Activated CD4-positive, alpha-beta T cell treated with anti-CD3 and anti-CD28 coated beads for 24 hours (primary cell): Measurements from ENCODE around the gene MROH8.
A peak's percentile ranks its signal among the peaks of the same experiment; 100 is the strongest.

Experiments
- DNase-seq, 2 donors: peaks; one replicate each; pipeline ENCODE4 v3.0.0-alpha.2; 2020; ENCODE audit warnings: low read depth in 2 of 2

Gene MROH8

DNA sequence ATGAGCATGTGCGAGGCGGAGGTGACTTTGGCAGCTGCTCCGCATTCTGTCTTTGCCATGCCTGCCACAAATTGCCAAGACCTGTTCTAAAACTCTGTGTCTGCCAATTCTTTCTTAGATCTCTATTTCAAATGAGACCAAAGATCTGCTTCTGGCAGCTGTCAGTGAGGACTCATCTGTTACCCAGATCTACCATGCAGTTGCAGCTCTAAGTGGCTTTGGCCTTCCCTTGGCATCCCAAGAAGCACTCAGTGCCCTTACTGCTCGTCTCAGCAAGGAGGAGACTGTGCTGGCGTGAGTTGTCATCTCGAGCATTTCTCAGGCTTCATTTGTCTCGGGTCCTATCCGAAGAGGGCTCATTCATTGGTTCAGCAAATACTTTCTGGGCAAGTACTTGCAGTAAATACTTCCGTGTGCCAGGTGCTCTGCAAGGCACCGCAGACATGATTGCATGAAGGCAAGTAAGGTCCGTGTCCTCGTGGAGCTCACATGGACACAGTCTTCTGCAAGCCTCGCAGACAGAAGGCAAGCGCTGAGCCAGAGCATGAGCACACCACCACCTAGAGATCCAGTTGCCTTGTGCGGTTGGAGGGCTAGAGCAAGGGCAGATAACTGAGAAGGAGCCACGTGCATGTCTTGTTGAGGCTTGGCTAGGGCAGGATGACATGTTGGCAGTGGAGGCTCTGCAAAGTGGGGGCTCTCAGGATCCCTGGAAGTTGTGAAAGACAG, 19.7 kb upstream of the MROH8 start:
- no peak for DNase-seq

DNA sequence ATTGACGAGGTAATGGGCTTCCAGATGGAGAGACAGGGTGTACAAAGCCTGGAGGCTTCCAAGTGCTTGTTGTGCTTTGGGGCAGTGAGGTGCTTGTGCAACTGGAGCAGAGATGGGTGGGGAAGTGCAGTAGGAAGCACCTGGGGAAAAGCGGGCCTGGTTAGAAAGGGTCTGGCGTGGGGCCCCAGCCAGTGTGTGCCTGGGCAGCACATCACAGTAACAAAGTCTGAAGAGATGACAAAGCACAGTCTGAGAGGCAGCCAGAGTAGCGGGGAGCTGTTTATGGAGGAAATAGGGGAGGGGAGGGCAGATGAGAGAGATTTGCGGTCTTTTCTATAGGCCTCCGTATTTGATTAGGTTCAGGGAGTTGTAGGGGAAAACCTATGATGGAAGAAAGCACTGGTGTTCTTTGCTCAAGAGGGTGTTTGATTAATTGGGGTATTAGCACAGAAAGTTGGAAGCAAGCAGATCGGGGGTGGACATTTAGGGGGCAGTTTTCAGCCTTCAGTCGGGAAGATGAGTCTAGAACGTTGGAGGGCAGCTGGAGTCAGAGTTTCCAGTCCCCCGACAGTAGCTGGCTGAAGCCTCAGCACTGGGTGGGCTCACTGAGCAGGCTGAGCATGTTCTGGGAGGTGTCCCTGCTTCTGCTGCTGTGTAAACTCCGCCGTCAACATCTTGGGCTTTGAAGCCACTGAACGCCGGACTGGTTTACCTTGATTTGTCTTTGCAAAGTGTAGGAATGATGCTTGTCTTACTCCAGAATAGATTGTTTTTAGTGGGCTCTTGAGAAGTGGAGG, 15.5 kb upstream of the MROH8 start:
- no peak for DNase-seq

DNA sequence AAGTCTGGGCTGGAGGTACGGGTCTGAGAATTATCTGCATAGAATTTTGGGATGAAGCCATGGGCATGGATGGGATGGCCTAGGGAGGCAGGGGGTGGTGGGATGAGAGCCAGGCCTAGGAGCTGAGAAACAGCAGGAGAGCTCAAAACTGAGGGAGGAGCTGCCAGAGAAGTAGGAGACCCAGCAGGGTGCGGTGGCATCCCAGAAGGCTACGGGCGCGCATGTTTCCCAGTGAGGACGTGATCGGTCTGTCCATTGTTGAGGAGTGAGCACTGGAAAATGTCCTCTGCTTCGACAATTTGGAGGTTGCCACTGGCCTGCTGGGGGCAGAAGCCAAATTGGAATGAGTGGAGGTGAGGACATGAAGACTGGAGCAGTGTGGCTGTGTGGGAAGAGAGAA, 14.5 kb upstream of the MROH8 start:
- no peak for DNase-seq

DNA sequence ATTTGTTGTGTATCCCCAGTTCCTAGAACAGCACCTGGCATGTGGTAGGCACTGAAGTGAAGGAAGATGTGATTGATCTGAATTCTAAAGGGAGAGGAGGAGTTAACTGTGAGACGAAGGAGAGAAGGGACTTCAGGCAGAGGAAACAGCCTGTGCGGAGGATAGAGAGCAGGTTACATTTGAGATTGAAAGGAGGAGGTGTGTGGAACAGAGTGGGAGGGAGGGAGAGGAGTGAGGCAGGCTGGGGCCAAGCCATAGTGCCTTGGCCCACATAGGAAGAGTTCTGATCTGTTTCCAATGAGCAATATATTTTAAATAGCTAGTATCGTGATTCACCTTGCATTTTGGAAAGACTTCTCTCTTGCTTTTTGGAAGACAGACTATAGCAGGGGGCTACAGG, 13.9 kb upstream of the MROH8 start:
- no peak for DNase-seq

DNA sequence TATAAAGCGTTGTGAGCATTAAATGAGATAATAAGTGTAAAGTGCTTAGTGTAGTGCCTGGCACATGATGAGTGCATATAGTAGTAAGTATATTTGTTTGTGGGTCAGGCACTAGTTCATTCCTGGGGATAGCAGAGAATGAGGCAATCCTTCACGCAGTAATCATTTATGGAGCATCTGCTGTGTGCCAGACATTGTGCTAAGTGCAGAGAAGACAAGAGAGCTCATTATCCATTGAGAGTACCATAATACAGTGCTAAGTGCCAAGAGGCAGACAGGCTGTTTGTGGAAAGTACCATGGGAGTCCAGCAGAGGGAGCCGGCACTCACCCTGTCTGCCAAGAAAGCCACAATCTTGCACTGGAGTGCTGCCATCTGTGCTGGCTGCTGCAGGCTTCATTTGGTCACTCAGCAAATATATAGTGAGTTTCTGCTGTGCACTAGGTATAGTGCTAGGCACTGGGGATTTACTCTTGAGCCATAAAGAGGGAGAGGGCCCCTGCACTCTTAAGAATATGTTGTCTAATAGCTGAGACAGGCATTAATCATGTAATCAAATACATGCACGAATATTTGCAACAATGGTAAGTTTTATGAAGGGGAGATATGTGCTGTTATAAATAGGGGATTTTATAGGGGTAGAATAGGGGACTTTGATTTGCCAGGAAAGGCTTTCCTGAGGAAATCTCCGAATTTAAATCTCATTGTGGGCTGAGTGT, 12.9 kb upstream of the MROH8 start:
- DNase-seq: peak; percentile 56 to 62

DNA sequence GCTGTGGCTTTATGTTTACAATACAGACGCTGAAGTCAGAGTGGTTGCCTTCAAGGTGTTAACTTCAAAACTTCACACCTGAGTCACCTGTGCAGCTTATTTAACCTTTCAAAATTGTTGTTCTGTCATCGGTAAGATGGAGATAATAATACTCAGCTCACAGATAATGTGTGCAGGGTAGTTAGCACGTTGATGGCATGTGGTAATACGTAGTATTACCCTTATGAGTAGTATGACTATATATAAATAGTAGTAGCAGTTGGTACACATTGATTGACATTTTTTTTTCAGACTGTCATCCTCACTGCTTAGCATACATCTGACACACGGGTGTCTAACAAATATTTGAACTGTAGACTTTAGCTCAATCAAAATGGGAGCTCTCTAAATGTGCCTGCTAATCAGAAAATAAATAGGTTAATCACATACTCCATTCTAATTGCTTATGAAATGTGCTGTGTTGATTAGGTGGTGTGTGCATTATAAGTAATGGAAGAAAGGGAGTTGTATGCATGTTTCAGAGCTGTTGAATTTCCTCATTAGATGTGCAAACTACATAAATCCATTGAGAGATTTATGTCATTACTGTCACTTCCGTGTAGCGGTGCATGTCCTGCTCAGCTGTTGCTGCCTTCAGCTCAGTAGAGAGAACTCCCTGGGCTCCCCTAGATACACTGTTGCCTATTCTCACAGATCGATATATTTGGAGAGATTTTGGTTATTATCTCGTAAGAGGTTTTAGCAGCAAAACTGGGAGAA, 11.2 kb upstream of the MROH8 start:
- DNase-seq: no peak

DNA sequence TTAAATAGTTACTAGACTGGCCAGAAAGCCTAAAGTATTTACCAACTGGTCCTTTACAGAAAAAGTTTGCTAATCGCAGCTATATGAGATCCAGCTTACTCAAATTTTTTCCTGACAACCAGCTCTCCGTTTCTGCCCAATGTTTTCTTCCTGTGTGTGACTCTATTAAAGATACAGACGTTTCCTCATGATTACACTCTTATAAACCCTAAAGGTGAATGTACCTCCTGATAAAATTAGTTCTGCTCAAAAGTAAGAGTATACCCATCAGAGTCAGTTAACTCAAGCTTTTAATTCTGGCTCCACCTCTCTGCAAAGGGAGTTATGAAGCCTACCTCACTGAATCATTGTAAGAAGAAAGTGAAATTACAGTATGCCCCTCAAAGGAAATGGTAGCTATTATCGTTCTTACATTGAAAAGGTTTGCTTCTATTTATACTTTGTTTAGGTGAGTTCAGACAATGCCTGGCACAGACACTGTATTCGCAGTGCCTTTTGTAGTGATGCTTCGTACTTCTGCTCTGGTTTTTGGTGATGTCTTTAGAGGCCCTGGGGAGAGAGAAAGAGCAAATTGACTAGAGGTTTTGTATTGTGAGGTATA, 10.2 kb upstream of the MROH8 start:
- no peak for DNase-seq

DNA sequence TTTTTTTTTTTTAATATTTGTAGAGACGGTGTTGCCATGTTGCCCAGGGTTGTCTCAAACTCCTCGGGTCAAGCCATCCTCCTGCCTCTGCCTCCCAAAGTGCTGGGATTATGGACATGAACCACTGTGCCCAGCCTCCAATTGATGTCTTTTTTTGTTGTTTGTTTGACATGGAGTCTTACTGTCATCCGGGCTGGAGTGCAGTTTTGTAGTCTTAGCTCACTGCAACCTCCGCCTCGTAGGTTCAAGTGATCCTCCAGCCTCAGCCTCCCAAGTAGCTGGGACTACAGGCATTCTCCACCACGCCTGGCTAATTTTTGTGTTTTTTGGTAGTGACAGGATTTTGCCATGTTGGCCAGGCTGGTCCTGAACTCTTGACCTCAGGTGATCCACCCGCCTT, 9.4 kb upstream of the MROH8 start:
- DNase-seq: no peak

DNA sequence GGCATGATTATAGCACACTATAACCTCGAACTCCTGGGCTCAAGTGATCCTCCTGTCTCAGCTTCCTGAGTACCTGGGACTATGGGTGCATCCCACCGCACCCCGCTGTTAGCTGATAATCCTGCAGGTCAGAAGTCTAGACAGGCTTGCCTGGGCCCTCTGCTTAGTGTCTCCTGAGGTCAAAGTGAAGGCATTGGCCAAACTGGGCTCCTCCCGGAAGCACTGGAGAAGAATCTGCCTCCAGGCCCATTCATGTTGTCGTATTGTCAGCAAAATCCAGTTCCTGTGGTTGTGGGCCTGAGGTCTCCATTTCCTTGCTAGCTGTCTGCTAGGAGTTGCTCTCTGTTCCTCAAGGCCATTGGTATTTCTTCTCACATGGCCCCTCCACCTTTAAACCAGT, 6.3 kb upstream of the MROH8 start:
- no peak for DNase-seq

DNA sequence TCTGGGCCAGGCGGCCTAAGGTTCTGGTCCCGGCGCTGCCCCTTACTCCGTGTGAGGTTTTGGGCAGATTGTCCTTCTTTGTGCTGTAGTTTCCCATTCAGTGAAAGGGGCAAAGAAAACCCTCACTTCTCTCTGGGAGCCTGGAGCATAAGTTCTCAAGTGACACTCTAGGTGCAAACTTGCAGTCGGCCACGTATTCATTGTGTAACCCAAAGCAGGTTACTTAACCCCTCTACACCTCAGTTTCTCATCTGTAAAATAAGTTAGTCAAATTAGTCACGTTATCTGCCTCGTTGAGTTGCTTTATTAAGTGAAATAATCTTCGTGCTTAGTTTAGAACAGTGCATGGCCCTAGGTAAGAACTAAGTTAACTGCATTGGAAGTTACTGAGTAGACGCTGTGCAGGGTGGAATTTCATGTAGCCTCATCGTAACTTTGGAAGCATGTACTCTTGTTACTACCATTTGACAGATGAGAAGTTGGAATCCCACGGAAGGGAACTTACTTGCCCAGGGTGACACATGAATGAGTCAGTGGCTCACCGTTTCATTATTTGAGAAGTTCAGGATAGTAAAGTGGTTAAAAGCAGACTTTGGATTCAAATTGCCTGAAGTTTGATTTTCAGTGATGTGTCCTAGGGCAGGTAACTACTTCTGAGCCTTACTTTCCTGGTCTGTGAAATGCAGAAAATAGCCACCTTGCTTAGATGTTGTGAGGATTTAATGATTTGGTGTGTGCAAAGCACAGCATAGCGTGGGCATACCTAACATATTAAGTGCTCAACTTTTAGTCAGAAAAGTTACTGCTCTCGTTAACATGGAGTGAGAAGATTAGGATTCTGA, 556 bp upstream of the MROH8 start:
- DNase-seq: no peak

DNA sequence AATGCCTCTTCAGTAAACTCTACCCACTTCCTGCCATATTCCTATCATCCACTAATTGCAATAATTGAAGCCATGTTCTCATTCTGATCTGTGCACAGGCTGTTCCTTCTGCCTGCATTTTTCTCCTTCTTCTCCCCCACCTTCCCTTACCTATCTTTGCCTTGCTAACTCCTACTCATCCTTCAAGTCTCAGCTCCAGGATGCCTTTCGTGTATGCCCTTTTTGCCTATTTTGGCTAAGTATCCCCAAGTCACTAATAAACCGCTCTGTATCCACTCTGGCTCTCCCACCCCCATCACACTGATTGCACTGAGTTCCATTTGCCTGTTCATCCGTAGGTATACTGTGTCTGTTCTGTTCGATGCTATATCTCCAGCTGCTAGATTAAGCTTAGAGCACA, 6.5 kb downstream of the MROH8 start:
- DNase-seq: no peak

DNA sequence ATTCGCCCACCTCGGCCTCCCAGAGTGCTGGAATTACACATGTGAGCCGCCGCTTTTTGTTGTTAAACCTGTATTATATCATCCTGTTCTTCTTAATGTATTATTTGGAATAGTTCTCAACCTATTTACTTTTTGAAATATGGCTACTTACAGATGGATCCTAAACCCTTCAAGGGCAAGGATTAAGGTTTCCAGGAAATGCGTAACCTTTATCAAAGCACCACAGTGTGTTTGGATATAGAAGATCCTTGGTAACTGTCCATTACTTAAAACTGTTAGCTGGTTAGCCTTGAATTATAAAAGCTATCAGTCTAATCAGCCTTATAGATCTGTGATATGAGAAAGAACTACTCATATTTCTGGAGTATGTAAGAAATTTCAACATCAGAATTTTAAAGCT, 12.5 kb downstream of the MROH8 start:
- no peak for DNase-seq

DNA sequence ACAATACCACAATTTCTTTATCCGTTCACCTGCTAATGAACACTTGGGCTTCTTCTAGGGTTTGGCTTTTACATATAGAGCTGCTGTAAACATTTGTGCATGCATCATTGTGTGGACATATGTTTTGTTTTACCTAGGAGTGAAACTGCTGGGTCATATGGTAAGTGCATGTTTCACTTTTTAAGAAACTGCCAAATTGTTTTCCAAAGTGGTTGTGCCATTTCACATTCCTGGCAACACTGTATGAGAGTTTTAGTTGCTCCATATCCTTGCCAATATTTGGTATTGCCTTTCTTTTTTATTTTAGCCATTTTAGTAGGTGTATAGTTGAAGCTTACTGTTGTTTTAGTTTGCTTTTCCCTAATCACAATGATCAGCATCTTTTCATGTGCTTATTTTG, 14.3 kb downstream of the MROH8 start:
- DNase-seq: no peak

DNA sequence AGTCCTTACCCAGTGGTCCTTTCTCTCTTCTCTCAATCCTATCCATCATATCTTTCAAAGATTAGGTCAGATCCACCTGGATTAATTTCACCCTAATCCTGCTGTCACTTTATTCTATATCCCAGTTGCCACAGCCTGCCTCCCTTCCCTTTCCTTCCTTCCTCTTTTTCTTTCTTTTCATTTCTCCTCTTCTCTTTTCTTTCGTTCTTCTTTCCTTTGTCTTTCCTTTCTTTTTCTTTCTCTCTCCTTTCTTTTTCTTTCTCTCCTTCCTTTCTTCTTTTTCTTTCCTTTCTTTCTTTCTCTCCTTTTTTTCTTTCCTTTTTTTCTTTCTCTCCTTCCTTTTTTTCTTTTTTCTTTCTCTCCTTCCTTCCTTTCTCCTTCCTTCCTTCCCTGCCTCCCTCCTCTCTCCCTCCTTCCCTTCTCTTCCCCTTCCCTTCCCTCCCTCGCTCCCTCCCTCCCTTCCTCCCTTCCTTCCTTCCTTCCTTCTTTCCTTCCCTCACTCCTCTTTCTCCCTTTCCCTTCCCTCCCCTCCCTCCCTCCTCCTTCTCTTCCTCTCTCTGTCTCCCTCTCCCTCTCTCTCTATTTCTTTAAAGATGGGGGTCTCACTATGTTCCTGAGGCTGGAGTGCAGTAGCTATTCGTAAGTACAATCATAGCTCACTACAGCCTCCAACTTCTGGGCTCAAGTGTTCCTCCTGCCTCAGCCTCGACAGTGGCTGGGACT, 15.4 kb downstream of the MROH8 start:
- DNase-seq: no peak

DNA sequence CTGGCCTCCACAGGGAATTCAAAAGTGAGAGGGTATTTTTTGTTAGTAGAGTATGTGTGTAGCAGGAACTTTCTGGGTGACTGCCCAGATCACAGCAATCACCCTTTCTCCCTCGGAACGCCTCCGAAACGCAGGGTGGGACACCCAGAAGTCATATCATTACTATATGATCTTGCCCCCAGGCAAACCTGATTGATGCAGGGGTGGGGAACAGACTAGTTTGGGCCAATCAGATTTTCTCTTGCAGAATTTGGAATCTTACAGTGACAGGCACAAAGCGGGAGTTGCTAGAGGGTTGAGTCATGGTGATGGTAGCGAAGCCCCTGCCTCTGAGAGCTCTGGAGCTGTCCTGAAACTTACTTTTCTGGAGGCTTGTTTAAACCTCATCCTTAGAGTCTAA, 16.7 kb downstream of the MROH8 start:
- no peak for DNase-seq

DNA sequence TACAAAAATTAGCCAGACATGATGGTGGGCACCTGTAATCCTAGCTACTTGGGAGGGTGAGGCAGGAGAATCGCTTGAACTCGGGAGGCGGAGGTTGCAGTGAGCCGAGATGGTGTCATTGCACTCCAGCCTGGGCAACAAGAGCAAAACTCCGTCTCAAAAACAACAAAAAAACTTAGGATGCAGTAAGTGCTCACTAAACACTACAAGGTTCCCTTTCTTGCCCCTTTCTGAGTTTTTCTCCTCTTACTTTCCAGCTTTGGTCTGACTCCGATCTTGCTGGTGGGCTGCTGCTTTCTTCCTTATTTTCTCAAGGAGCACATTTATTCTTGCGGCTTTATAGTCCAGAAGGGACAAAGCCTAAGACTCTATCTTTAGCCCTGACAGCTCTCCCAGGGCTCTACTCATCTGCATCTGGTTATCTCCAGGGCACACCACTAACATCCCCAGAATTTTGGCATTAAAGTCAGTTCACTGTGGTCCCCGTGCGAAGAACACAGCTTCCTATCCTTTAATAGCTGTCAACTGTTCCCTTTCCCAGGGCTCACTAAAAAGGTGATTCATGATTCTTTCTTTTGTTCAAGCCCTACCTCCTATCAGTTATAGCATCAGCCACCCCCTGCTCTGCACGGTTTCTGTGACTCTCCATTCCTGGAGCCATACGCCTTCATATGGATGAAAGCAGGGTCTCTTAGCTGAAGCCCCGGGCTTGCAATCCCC, 17.4 kb downstream of the MROH8 start:
- DNase-seq: no peak

DNA sequence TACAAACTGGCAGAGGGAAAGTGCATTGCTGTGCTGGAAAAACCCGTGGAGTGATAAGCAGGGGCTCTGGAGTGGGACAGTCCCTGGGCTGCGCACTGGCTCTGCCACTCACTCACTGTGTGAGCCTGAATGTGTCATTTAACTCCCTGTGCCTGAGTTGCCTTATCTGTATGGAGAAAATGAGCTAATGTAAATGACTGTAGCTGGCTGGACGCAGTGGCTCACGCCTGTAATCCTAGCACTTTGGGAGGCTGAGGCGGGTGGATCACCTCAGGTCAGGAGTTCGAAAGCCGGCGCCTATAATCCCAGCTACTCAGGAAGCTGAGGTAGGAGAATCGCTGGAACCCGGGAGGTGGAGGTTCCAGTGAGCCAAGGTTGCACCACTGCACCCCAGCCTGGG, 18.7 kb downstream of the MROH8 start:
- DNase-seq: no peak

DNA sequence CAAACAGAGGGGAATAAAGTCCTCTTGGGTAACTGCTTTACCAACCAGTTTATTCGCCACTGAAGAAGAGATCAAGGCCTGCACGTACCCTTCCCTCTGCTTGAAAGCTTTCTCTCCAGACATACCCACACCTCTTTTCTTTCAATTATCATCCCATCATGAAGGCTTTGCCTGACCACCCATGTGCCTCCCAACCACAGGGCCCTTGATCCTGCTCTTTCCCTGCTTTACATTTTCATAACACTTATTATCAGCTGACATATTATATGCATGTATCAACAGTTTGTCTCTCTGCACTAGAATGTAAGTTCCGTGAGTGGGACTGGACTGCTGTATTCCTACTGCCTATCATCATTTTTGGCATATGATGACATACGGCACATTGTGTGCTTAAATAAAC, 21.1 kb downstream of the MROH8 start:
- DNase-seq: no peak

DNA sequence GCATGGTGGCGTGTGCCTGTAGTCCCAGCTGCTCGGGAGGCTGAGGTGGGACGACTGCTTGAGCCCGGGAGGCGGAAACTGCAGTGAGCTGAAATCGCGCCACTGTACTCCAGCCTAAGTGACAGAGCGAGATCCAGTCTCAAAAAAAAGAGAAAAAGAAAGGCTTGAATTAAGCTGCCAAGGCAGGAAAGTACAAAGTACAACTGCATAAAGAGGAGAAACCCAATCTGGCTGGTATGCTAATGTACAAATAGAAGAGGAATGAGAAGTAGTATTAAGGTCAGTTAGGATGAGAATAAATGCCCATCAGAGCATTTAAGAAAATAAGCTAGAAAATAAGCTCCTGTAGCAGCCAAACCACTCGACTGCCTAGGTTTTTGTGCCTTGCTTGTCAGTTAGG, 23.4 kb downstream of the MROH8 start:
- no peak for DNase-seq
